GM12878 (cell line): ENCODE results near the gene TRMO. TPM values are rescaled to one million over a fixed set of nuclear protein-coding genes. Genes with fewer than 3 reads are reported as not detected.

Experiments
- ATAC-seq: fragments of 200-7000 bp; cut with Tn5 transposase; 3 replicates; pipeline ENCODE4 v1.9.1; 2020; ENCODE audit warnings: mild to moderate bottlenecking, moderate library complexity
- BruUV-seq: library from RNA; stranded (reverse); fragments of 400-500 nt; replicated peaks from 2 replicates; lab custom pipeline; 2021; lab: Mats Ljungman, UMichigan
- CTCF ChIA-PET: fragments of 300-600 bp; sonication (Branson Sonifier 250); formaldehyde crosslinking; extraction: SDS; loops from one replicate; lab custom pipeline; 2021; ENCODE audit warnings: inconsistent platforms; lab: Yijun Ruan, JAX
- POLR2A ChIA-PET: fragments of 350-600 bp; formaldehyde crosslinking; extraction: SDS; loops from one replicate; lab custom pipeline; 2021; ENCODE audit warnings: inconsistent platforms; lab: Charles Lee
- RAD21 ChIA-PET: fragments of 300-600 bp; sonication (Branson Sonifier 250); formaldehyde crosslinking; loops from one replicate; lab custom pipeline; 2023; ENCODE audit warnings: antibody characterized with exemption; ENCODE audit not compliant: unreplicated experiment; lab: Charles Lee
- SMC1A ChIA-PET: fragments of 300-600 bp; sonication (Branson Sonifier 250); formaldehyde crosslinking; loops from one replicate; lab custom pipeline; 2023; ENCODE audit not compliant: unreplicated experiment, uncharacterized antibody; lab: Charles Lee
- DNase-seq: peaks from one replicate; pipeline ENCODE4 v3.0.0-alpha.2; 2011; ENCODE audit warnings: low read depth, low spot score
- FAIRE-seq: peaks from 3 replicates; lab custom pipeline; 2011; peaks lifted over from hg19 to GRCh38; lab: Jason Lieb, UNC
- H2AFZ ChIP-seq: 2 replicates; pipeline ENCODE4 v1.6.0; 2011; ENCODE audit warnings: low read depth, low read length, control low read depth; ENCODE audit not compliant: control insufficient read depth
- H3K27ac ChIP-seq: 2 replicates; pipeline ENCODE4 v1.5.1; 2011; ENCODE audit warnings: control low read depth; ENCODE audit not compliant: control insufficient read depth, insufficient read depth
- H3K27me3 ChIP-seq, 2 experiments: replicated peaks in 1 of 2; 2 replicates each; pipeline versions ENCODE4 v1.6.0 to v1.6.1; 2011; ENCODE audit warnings: low read length in 1 of 2; ENCODE audit not compliant: control insufficient read depth in 2 of 2, insufficient read depth in 2 of 2
- H3K36me3 ChIP-seq, 2 experiments: 2 replicates each; pipeline ENCODE4 v1.5.1; 2011; ENCODE audit warnings: low read length in 1 of 2; ENCODE audit not compliant: control insufficient read depth in 2 of 2, insufficient read depth in 2 of 2
- H3K4me1 ChIP-seq: 2 replicates; pipeline ENCODE4 v1.6.1; 2011; ENCODE audit warnings: mild to moderate bottlenecking, low read length, moderate library complexity, mixed read lengths; ENCODE audit not compliant: control insufficient read depth, insufficient read depth
- H3K4me2 ChIP-seq: 2 replicates; pipeline ENCODE4 v1.6.0; 2011; ENCODE audit warnings: control low read depth; ENCODE audit not compliant: control insufficient read depth, insufficient read depth
- H3K4me3 ChIP-seq: fragments of 200-600 bp; sonication (generic); 2 replicates; pipeline ENCODE4 v1.5.1; 2016
- H3K79me2 ChIP-seq: 2 replicates; pipeline ENCODE4 v1.6.0; 2011; ENCODE audit warnings: low read length; ENCODE audit not compliant: control insufficient read depth, insufficient read depth
- H3K9ac ChIP-seq: 2 replicates; pipeline ENCODE4 v1.8.0; 2011; ENCODE audit warnings: low read length, control low read depth, mixed read lengths; ENCODE audit not compliant: control insufficient read depth, insufficient read depth
- H3K9me3 ChIP-seq: replicated peaks from 3 replicates; pipeline ENCODE4 v1.5.1; 2011; ENCODE audit warnings: mild to moderate bottlenecking, low read length; ENCODE audit not compliant: control insufficient read depth, insufficient read depth
- H4K20me1 ChIP-seq: 2 replicates; pipeline ENCODE4 v1.6.0; 2011; ENCODE audit not compliant: control insufficient read depth, insufficient read depth
- CEBPZ ChIP-seq: fragments of 150-350 bp; IDR thresholded peaks from 2 replicates; pipeline ENCODE4 v1.6.1; 2016; ENCODE audit warnings: low read depth, low read length
- HDAC6 ChIP-seq: fragments of 200-600 bp; sonication (generic); IDR thresholded peaks from one replicate; pipeline ENCODE4 v1.8.0; 2017; ENCODE audit warnings: antibody characterized with exemption; ENCODE audit not compliant: unreplicated experiment
- PAX8 ChIP-seq: fragments of 450-650 bp; IDR thresholded peaks from 2 replicates; pipeline ENCODE4 v1.6.1; 2017; ENCODE audit warnings: mild to moderate bottlenecking, moderate library complexity
- PBX3 ChIP-seq: IDR thresholded peaks from 2 replicates; pipeline ENCODE4 v1.6.1; 2011; ENCODE audit warnings: mild to moderate bottlenecking, low read depth, low read length, moderate library complexity; ENCODE audit not compliant: insufficient replicate concordance
- RAD51 ChIP-seq: fragments of 450-650 bp; IDR thresholded peaks from 2 replicates; pipeline ENCODE4 v1.6.1; 2016; ENCODE audit warnings: moderate library complexity, mild to moderate bottlenecking, inconsistent platforms
- RBBP5 ChIP-seq: fragments of 200-600 bp; sonication (generic); conservative IDR thresholded peaks from 2 replicates; pipeline ENCODE4 v1.6.1; 2016
- RCOR1 ChIP-seq: conservative IDR thresholded peaks from 2 replicates; pipeline ENCODE4 v1.6.1; 2012; ENCODE audit warnings: low read depth, low read length, improper control_type of control experiment
- SPI1 ChIP-seq: IDR thresholded peaks from 2 replicates; pipeline ENCODE4 v1.6.1; 2011; ENCODE audit warnings: low read depth, mild to moderate bottlenecking, low read length, moderate library complexity, borderline replicate concordance; ENCODE audit not compliant: insufficient read depth
- STAT1 ChIP-seq: fragments of 450-650 bp; conservative IDR thresholded peaks from 2 replicates; pipeline ENCODE4 v1.6.1; 2014; ENCODE audit warnings: antibody characterized with exemption, mild to moderate bottlenecking
- WGBS: methylation state at CpG from one replicate; pipeline ENCODE4 v1.1.6; 2016; ENCODE audit warnings: low lambda C conversion rate; ENCODE audit not compliant: insufficient replicate concordance, insufficient coverage; ENCODE audit errors: missing lambda C conversion rate; 5-methylcytosine and 5-hydroxymethylcytosine counted together
- in situ Hi-C: fragments of 300-500 bp; cut with MboI; formaldehyde crosslinking; loops from 9 replicates; pipeline ENCODE4 v1.14.3; 2018; ENCODE audit warnings: mixed read lengths
- intact Hi-C: fragments of 100-400 bp; cut with micrococcal nuclease; formaldehyde crosslinking; loops from one replicate; pipeline ENCODE4 v1.14.2; 2022; ENCODE audit not compliant: unreplicated experiment
- polyA plus RNA-seq, 11 experiments: library from polyadenylated mRNA; depleted of rRNA in 4 of 11; unstranded in 6 of 11; stranded (reverse) in 5 of 11; fragments of >200 nt; fragmentation: Nextera tagmentation in 4 of 11; fragmentation: Illumina TruSeq in 1 of 11; extraction: Ambion mirVana in 4 of 11; extraction: Trizol in 1 of 11; gene quantifications; 1 replicate in 1 of 11; 2 replicates in 10 of 11; pipeline versions ENCODE4 v1.2.1 to v1.2.3, GENCODE V29; 2011 to 2016; ENCODE audit warnings: inconsistent platforms in 2 of 11, missing spikeins in 2 of 11, low read depth in 1 of 11
- total RNA-seq, 4 experiments: library from RNA; depleted of rRNA in 3 of 4; stranded (reverse); fragments of >200 nt in 3 of 4; fragmentation: Illumina TruSeq in 1 of 4; extraction: Trizol in 1 of 4; gene quantifications; 2 replicates each; pipeline versions ENCODE4 v1.2.1 to v1.2.3, GENCODE V29; 2013 to 2021

TRMO gene
- total and polyA plus RNA-seq, 10 of the 15 experiments (the other 5 are each of a cell fraction or from before 2014, with no cell fraction given) = 5.8 to 23.6 (median 15.3) TPM

GRCh38 chr9:97900103-97900737, 22.1 kb downstream of the TRMO start:
- RAD21 ChIA-PET = interaction anchor here (1.1 to 2.7 kb wide), 2 partner anchors 188 to 195 kb away, joined by 3 to 11 read pairs; no protein-coding TSS in a partner anchor
- intact Hi-C loops = no loop called here
- in situ Hi-C loops = loop anchor here (5.0 kb wide), 1 partner anchor 193 kb away; no protein-coding TSS in a partner anchor
- H3K27ac ChIP-seq = no peak overlapping the region
- CTCF ChIA-PET = interaction anchor here (0.6 to 6.9 kb wide), 28 partner anchors 9 to 857 kb away, joined by 3 to 95 read pairs (median 4); partner anchors contain the start of gene TRMO
- FAIRE-seq (no peak), DNase-seq (no peak), ATAC-seq (no peak)
- 81% methylated on average over 9 of the region's 9 CpGs for WGBS
- peaks cover under 1% of the 10 kb centered on the region; the same call in 1 of the 2 replicates for H3K4me1 ChIP-seq
- SMC1A ChIA-PET = interaction anchor here (0.8 to 3.8 kb wide), 10 partner anchors 9 to 1044 kb away, joined by 3 to 32 read pairs (median 4); no protein-coding TSS in a partner anchor
- H3K79me2 ChIP-seq = no peaks in the 10 kb centered on the region
- no peaks in the 10 kb centered on the region for H3K9me3 ChIP-seq
- no peak overlapping the region for H2AFZ ChIP-seq
- POLR2A ChIA-PET = interaction anchor here (1.3 kb wide), 1 partner anchor 196 kb away, joined by 3 read pairs; no protein-coding TSS in a partner anchor
- BruUV-seq = no TSS peak
- no peak overlapping the region for H3K9ac ChIP-seq
- TF ChIP-seq STAT1 (no peak), RAD51 (no peak), PAX8 (no peak), HDAC6 (no peak), PBX3 (no peak), RCOR1 (no peak), RBBP5 (no peak), SPI1 (no peak), CEBPZ (no peak)
- H3K4me2 ChIP-seq = no peak overlapping the region
- H3K4me3 ChIP-seq = no peak overlapping the region
- no peaks in the 10 kb centered on the region for H3K27me3 ChIP-seq
- H3K36me3 ChIP-seq = peaks cover 0 to 2% of the 10 kb centered on the region in 2 experiments; a peak in 2 of 4 replicates
- no peaks in the 10 kb centered on the region for H4K20me1 ChIP-seq
